Mesothelial cell of epicardium (in vitro differentiated cells): ENCODE results near the gene HCAR1. TPM values are rescaled to one million over a fixed set of nuclear protein-coding genes. Genes with fewer than 3 reads are reported as not detected.

ENCODE experiments used
- DNase-seq, 2 experiments: peaks; one replicate each; pipeline ENCODE4 v3.0.0; 2021; ENCODE audit warnings: low spot score in 2 of 2; ENCODE audit not compliant: unreplicated experiment in 2 of 2
- H3K27ac Mint-ChIP-seq: 2 replicates; pipeline ENCODE4 v1.8.0; 2021; ENCODE audit warnings: mixed read lengths
- H3K27me3 Mint-ChIP-seq: 2 replicates; pipeline ENCODE4 v1.8.0; 2021; ENCODE audit warnings: low read depth, mixed read lengths
- H3K36me3 Mint-ChIP-seq: 2 replicates; pipeline ENCODE4 v1.8.0; 2021; ENCODE audit warnings: mixed read lengths
- H3K4me1 Mint-ChIP-seq: 2 replicates; pipeline ENCODE4 v1.8.0; 2021; ENCODE audit warnings: mixed read lengths
- H3K4me3 Mint-ChIP-seq: 2 replicates; pipeline ENCODE4 v1.8.0; 2021; ENCODE audit warnings: mild to moderate bottlenecking, moderate library complexity, mixed read lengths
- H3K9me3 Mint-ChIP-seq: 2 replicates; pipeline ENCODE4 v1.8.0; 2021; ENCODE audit warnings: mixed read lengths
- CTCF ChIP-seq: fragments of 200-600 bp; sonication (generic); IDR thresholded peaks from one replicate; pipeline ENCODE4 v1.5.0; 2021; ENCODE audit warnings: antibody characterized with exemption; ENCODE audit not compliant: unreplicated experiment
- total RNA-seq: library from RNA; stranded (reverse); gene quantifications from 3 replicates; pipeline ENCODE4 v1.2.1, GENCODE V29; 2021

The HCAR1 gene
- total RNA-seq, 1 donor from 2014 or later: 1.2 TPM

GRCh38 chr12:122749569-122750332, 19.1 kb upstream of the HCAR1 start:
- peaks cover 5% of the 10 kb centered on the region for H3K36me3 Mint-ChIP-seq
- H3K4me1 Mint-ChIP-seq: peaks cover 44% of the 10 kb centered on the region
- DNase-seq: no peak
- H3K9me3 Mint-ChIP-seq: no peaks in the 10 kb centered on the region
- no peak overlapping the region for H3K4me3 Mint-ChIP-seq
- TF ChIP-seq CTCF: no peak
- no peaks in the 10 kb centered on the region for H3K27me3 Mint-ChIP-seq
- peak overlapping the region; percentile 83 for H3K27ac Mint-ChIP-seq

- Mint-ChIP-seq H3K4me1 (peaks cover 30% of the 10 kb centered on the region), H3K27me3 (no peaks in the 10 kb centered on the region), H3K27ac (no peak overlapping the region), H3K4me3 (no peak overlapping the region), H3K9me3 (no peaks in the 10 kb centered on the region), H3K36me3 (no peaks in the 10 kb centered on the region)
- no peak for TF ChIP-seq CTCF
- DNase-seq: no peak
These were observed 16.8 kb upstream of the HCAR1 start for GRCh38 chr12:122747224-122748135.

- no peak overlapping the region for H3K4me3 Mint-ChIP-seq
These were observed 13.4 kb upstream of the HCAR1 start for GRCh38 chr12:122743895-122744525.

GRCh38 chr12:122740351-122740750, 9.7 kb upstream of the HCAR1 start:
- no peak for TF ChIP-seq CTCF
- Mint-ChIP-seq H3K36me3 (no peaks in the 10 kb centered on the region), H3K27ac (no peak overlapping the region), H3K4me3 (no peak overlapping the region), H3K27me3 (no peaks in the 10 kb centered on the region), H3K4me1 (no peaks in the 10 kb centered on the region), H3K9me3 (peaks cover 3% of the 10 kb centered on the region)
- DNase-seq: no peak

More at GRCh38 chr12:122743895-122744525, 13.4 kb upstream of the HCAR1 start:
- Mint-ChIP-seq H3K36me3 (no peaks in the 10 kb centered on the region), H3K27ac (no peak overlapping the region), H3K27me3 (no peaks in the 10 kb centered on the region), H3K4me1 (peaks cover 2% of the 10 kb centered on the region), H3K9me3 (no peaks in the 10 kb centered on the region)
- DNase-seq: no peak
- TF ChIP-seq CTCF: no peak

- H3K4me1 Mint-ChIP-seq: no peaks in the 10 kb centered on the region
- TF ChIP-seq CTCF: no peak
- no peak overlapping the region for H3K4me3 Mint-ChIP-seq
- no peak overlapping the region for H3K27ac Mint-ChIP-seq
- H3K27me3 Mint-ChIP-seq: no peaks in the 10 kb centered on the region
- no peak for DNase-seq
- H3K9me3 Mint-ChIP-seq: peaks cover 3% of the 10 kb centered on the region
- no peaks in the 10 kb centered on the region for H3K36me3 Mint-ChIP-seq
These were observed 7.9 kb upstream of the HCAR1 start for GRCh38 chr12:122738571-122738970.
